Vagina (tissue), 2 donors: ENCODE results near the gene THSD7A.

Experiments
- CTCF ChIP-seq, 3 experiments: fragments of 450-650 bp in 2 of 3; fragments of 200-600 bp in 1 of 3; sonication (generic) in 1 of 3; IDR thresholded peaks; one replicate each; pipeline ENCODE4 v1.5.1; 2017 to 2019; ENCODE audit warnings: antibody characterized with exemption in 3 of 3, mild to moderate bottlenecking in 2 of 3, moderate library complexity in 2 of 3
- POLR2A ChIP-seq, 2 donors: fragments of 450-650 bp; IDR thresholded peaks; one replicate each; pipeline ENCODE4 v1.6.1; 2017; ENCODE audit warnings: antibody characterized with exemption in 2 of 2, mild to moderate bottlenecking in 2 of 2, moderate library complexity in 2 of 2

DNA sequence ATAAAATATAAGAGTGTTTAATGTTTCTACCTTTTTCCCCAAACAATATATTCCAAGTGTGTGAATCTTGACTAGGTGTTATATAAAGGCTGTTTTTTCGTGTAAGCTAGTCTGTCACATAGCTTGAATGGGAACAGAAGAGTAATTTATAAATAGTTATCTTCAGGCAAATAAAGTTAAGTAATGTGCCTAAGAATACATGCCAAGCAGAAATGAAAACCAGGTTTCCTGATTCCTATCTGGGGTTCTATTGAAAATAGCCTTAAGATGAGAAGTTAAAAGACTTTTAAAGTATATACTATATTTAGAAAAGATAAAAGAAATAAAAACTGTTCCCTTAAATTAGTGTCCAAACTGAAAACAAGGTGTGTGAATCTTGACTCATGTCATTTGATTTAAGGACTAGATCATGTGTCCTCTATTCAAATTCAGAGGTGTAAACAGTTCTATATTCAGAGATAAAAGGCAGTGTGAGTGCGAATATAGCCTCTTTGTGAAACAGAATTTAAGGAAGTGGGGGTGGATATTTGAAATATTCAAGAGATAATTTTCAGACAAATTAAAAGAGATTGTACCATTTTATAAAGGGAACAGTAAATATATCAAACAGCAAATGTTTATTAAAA, 247.5 kb downstream of the THSD7A start:
- TF ChIP-seq CTCF (IDR thresholded peaks at IDR 0.05) = no peak
- TF ChIP-seq POLR2A (IDR thresholded peaks at IDR 0.05) = no peak
